CD4-positive, CD25-positive, alpha-beta regulatory T cell (primary cell): ENCODE data around the gene TXNDC17. TPM values are rescaled to one million over a fixed set of nuclear protein-coding genes. Genes with fewer than 3 reads are reported as not detected.

Experiments used
- ATAC-seq, 2 donors: fragments of 150-1000 bp; cut with Tn5 transposase; one replicate each; pipeline ENCODE4 v1.10.0; 2021; ENCODE audit warnings: low read depth in 2 of 2, moderate number of reproducible peaks in 2 of 2, moderate library complexity in 1 of 2
- DNase-seq, 3 donors: peaks; one replicate each; pipeline versions ENCODE4 v3.0.0 to v3.0.0-alpha.2; 2012 to 2022; ENCODE audit warnings: mixed read lengths in 1 of 3
- H3K27ac ChIP-seq: one replicate; pipeline ENCODE4 v1.7.0; 2013; ENCODE audit warnings: mild to moderate bottlenecking, low read length; ENCODE audit not compliant: insufficient read depth, poor library complexity, severe bottlenecking
- H3K27me3 ChIP-seq: one replicate; pipeline ENCODE4 v1.7.0; 2013; ENCODE audit warnings: low read length; ENCODE audit not compliant: control insufficient read depth, insufficient read depth
- H3K36me3 ChIP-seq: one replicate; pipeline ENCODE4 v1.7.0; 2013; ENCODE audit warnings: mild to moderate bottlenecking, low read length, moderate library complexity; ENCODE audit not compliant: control insufficient read depth, insufficient read depth
- H3K4me1 ChIP-seq: 2 replicates; pipeline ENCODE4 v1.7.0; 2013; ENCODE audit warnings: mild to moderate bottlenecking, low read length; ENCODE audit not compliant: insufficient read depth, control insufficient read depth, poor library complexity, severe bottlenecking
- H3K4me3 ChIP-seq: one replicate; pipeline ENCODE4 v1.7.0; 2013; ENCODE audit warnings: low read depth, mild to moderate bottlenecking, low read length, moderate library complexity
- H3K9me3 ChIP-seq, 2 experiments: 1 replicate in 1 of 2; 2 replicates in 1 of 2; pipeline ENCODE4 v1.7.0; 2013; ENCODE audit warnings: low read length in 2 of 2, mild to moderate bottlenecking in 1 of 2, moderate library complexity in 1 of 2; ENCODE audit not compliant: control insufficient read depth in 2 of 2
- H3K27ac Mint-ChIP-seq, 3 donors: one replicate each; pipeline ENCODE4 v1.8.0; 2020 to 2022; ENCODE audit warnings: mild to moderate bottlenecking in 3 of 3, mixed read lengths in 3 of 3, moderate library complexity in 2 of 3
- H3K27me3 Mint-ChIP-seq: one replicate; pipeline ENCODE4 v1.8.0; 2022; ENCODE audit warnings: mild to moderate bottlenecking, mixed read lengths
- H3K36me3 Mint-ChIP-seq: one replicate; pipeline ENCODE4 v1.8.0; 2020; ENCODE audit warnings: mixed read lengths
- H3K4me1 Mint-ChIP-seq, 4 donors: one replicate each; pipeline ENCODE4 v1.8.0; 2020 to 2022; ENCODE audit warnings: mixed read lengths in 4 of 4, mild to moderate bottlenecking in 1 of 4
- H3K4me3 Mint-ChIP-seq, 4 donors: one replicate each; pipeline ENCODE4 v1.8.0; 2020 to 2022; ENCODE audit warnings: mild to moderate bottlenecking in 4 of 4, mixed read lengths in 4 of 4, moderate library complexity in 3 of 4
- H3K9me3 Mint-ChIP-seq, 7 donors: one replicate each; pipeline ENCODE4 v1.8.0; 2020 to 2022; ENCODE audit warnings: mixed read lengths in 7 of 7, mild to moderate bottlenecking in 3 of 7, moderate library complexity in 2 of 7
- polyA plus RNA-seq, 4 donors: library from polyadenylated mRNA; unstranded; fragments of 300-500 nt; fragmentation: Illumina TruSeq; gene quantifications; one replicate each; pipeline ENCODE4 v1.2.3, GENCODE V29; 2021
- total RNA-seq: library from RNA; stranded (reverse); gene quantifications from one replicate; pipeline ENCODE4 v1.2.3, GENCODE V29; 2022

TXNDC17 gene
- total and polyA plus RNA-seq, 5 donors from 2014 or later, result 15.0 to 262 (median 169) TPM

GRCh38 chr17:6666557-6666956 lies 25.7 kb downstream of the TXNDC17 start:
- Mint-ChIP-seq H3K9me3 (no peaks in the 10 kb centered on the region), H3K4me3 (no peak overlapping the region), H3K36me3 (peaks cover 14% of the 10 kb centered on the region), H3K27me3 (no peaks in the 10 kb centered on the region), H3K27ac (no peak overlapping the region), H3K4me1 (peaks cover 0 to 8% (median 3%) of the 10 kb centered on the region in 4 donors)
- Histone ChIP-seq H3K27ac (no peak overlapping the region), H3K4me1 (no peaks in the 10 kb centered on the region), H3K36me3 (peaks cover 4% of the 10 kb centered on the region), H3K9me3 (no peaks in the 10 kb centered on the region), H3K4me3 (no peak overlapping the region), H3K27me3 (no peaks in the 10 kb centered on the region)
- DNase-seq (no peak), ATAC-seq (no peak)

- no peak overlapping the region for H3K27ac ChIP-seq
- Mint-ChIP-seq H3K4me3 (no peak overlapping the region), H3K27ac (no peak overlapping the region), H3K27me3 (no peaks in the 10 kb centered on the region), H3K9me3 (no peaks in the 10 kb centered on the region), H3K36me3 (peaks cover 11% of the 10 kb centered on the region), H3K4me1 (peaks cover 0 to 8% (median 5%) of the 10 kb centered on the region in 4 donors)
- no peak overlapping the region for H3K4me3 ChIP-seq
- no peaks in the 10 kb centered on the region for H3K4me1 ChIP-seq
- DNase-seq (no peak), ATAC-seq (no peak)
- no peaks in the 10 kb centered on the region for H3K9me3 ChIP-seq
- H3K27me3 ChIP-seq, result no peaks in the 10 kb centered on the region
- H3K36me3 ChIP-seq, result peaks cover 1% of the 10 kb centered on the region
Measured at GRCh38 chr17:6667516-6667915, 26.7 kb downstream of the TXNDC17 start.

GRCh38 chr17:6668219-6668618 lies 27.4 kb downstream of the TXNDC17 start:
- Histone ChIP-seq H3K9me3 (no peaks in the 10 kb centered on the region), H3K4me1 (no peaks in the 10 kb centered on the region), H3K27ac (no peak overlapping the region), H3K36me3 (no peaks in the 10 kb centered on the region), H3K27me3 (no peaks in the 10 kb centered on the region), H3K4me3 (no peak overlapping the region)
- no peak overlapping the region for H3K27ac Mint-ChIP-seq
- ATAC-seq (no peak), DNase-seq (no peak)
- H3K36me3 Mint-ChIP-seq, result peaks cover 11% of the 10 kb centered on the region
- no peak overlapping the region for H3K4me3 Mint-ChIP-seq
- H3K4me1 Mint-ChIP-seq, result peaks cover 0 to 8% (median 5%) of the 10 kb centered on the region in 4 donors
- no peaks in the 10 kb centered on the region for H3K27me3 Mint-ChIP-seq
- H3K9me3 Mint-ChIP-seq, result no peaks in the 10 kb centered on the region

GRCh38 chr17:6668727-6669425 lies 28.0 kb downstream of the TXNDC17 start:
- Mint-ChIP-seq H3K4me3 (no peak overlapping the region), H3K27me3 (no peaks in the 10 kb centered on the region), H3K27ac (no peak overlapping the region), H3K9me3 (no peaks in the 10 kb centered on the region), H3K36me3 (peaks cover 11% of the 10 kb centered on the region), H3K4me1 (peaks cover 0 to 8% (median 5%) of the 10 kb centered on the region in 4 donors)
- H3K27ac ChIP-seq, result no peak overlapping the region
- H3K9me3 ChIP-seq, result no peaks in the 10 kb centered on the region
- H3K27me3 ChIP-seq, result no peaks in the 10 kb centered on the region
- H3K36me3 ChIP-seq, result no peaks in the 10 kb centered on the region
- ATAC-seq, result no peak
- no peaks in the 10 kb centered on the region for H3K4me1 ChIP-seq
- no peak for DNase-seq
- no peak overlapping the region for H3K4me3 ChIP-seq

GRCh38 chr17:6669479-6670212 lies 28.8 kb downstream of the TXNDC17 start:
- H3K36me3 Mint-ChIP-seq, result peaks cover 11% of the 10 kb centered on the region
- H3K9me3 ChIP-seq, result no peaks in the 10 kb centered on the region

GRCh38 chr17:6670571-6670970 lies 29.7 kb downstream of the TXNDC17 start:
- Histone ChIP-seq H3K4me1 (no peaks in the 10 kb centered on the region), H3K4me3 (no peak overlapping the region), H3K27me3 (no peaks in the 10 kb centered on the region), H3K36me3 (no peaks in the 10 kb centered on the region), H3K27ac (no peak overlapping the region), H3K9me3 (no peaks in the 10 kb centered on the region)
- H3K9me3 Mint-ChIP-seq, result no peaks in the 10 kb centered on the region
- ATAC-seq, result no peak
- no peak overlapping the region for H3K27ac Mint-ChIP-seq
- no peaks in the 10 kb centered on the region for H3K27me3 Mint-ChIP-seq
- peaks cover 7% of the 10 kb centered on the region for H3K36me3 Mint-ChIP-seq
- DNase-seq, result no peak
- no peak overlapping the region for H3K4me3 Mint-ChIP-seq
- peaks cover 0 to 7% (median 5%) of the 10 kb centered on the region in 4 donors for H3K4me1 Mint-ChIP-seq

More at GRCh38 chr17:6669479-6670212, 28.8 kb downstream of the TXNDC17 start:
- Mint-ChIP-seq H3K27ac (no peak overlapping the region), H3K9me3 (no peaks in the 10 kb centered on the region), H3K4me1 (peaks cover 0 to 8% (median 5%) of the 10 kb centered on the region in 4 donors), H3K4me3 (no peak overlapping the region), H3K27me3 (no peaks in the 10 kb centered on the region)
- no peak overlapping the region for H3K4me3 ChIP-seq
- DNase-seq, result no peak
- no peaks in the 10 kb centered on the region for H3K4me1 ChIP-seq
- no peaks in the 10 kb centered on the region for H3K27me3 ChIP-seq
- no peaks in the 10 kb centered on the region for H3K36me3 ChIP-seq
- ATAC-seq, result no peak
- H3K27ac ChIP-seq, result no peak overlapping the region

GRCh38 chr17:6670999-6671398 lies 30.1 kb downstream of the TXNDC17 start:
- ATAC-seq (no peak), DNase-seq (no peak)
- no peak overlapping the region for H3K4me3 ChIP-seq
- Mint-ChIP-seq H3K27me3 (peaks cover 2% of the 10 kb centered on the region), H3K4me3 (no peak overlapping the region), H3K36me3 (peaks cover 7% of the 10 kb centered on the region), H3K4me1 (peaks cover 0 to 8% (median 4%) of the 10 kb centered on the region in 4 donors), H3K9me3 (no peaks in the 10 kb centered on the region), H3K27ac (no peak overlapping the region)
- no peaks in the 10 kb centered on the region for H3K36me3 ChIP-seq
- no peak overlapping the region for H3K27ac ChIP-seq
- no peaks in the 10 kb centered on the region for H3K9me3 ChIP-seq
- H3K27me3 ChIP-seq, result no peaks in the 10 kb centered on the region
- no peaks in the 10 kb centered on the region for H3K4me1 ChIP-seq
